ENCODE data around the gene RABL6. TPM values are rescaled to one million over a fixed set of nuclear protein-coding genes. Genes with fewer than 3 reads are reported as not detected.
A peak's percentile ranks its signal among the peaks of the same experiment; 100 is the strongest.
"Not testable (repeated sequence)": the region's sequence is repeated elsewhere in the genome, so short reads cannot be mapped to it uniquely, and the experiment has no call there.

Gene RABL6
- total RNA-seq, 2 donors from 2014 or later, result 126 to 163 TPM

GRCh38 chr9:136802321-136802720, 5.4 kb upstream of the RABL6 start:
- H3K27ac ChIP-seq, result no peak overlapping the region
- no peak overlapping the region for H3K4me3 ChIP-seq
- no peaks in the 10 kb centered on the region for H3K9me3 ChIP-seq
- DNase-seq, result peak; percentile 18
- intact Hi-C loops (cut with DNase I), result no loop called here
- no peaks in the 10 kb centered on the region for H3K27me3 ChIP-seq
- TF ChIP-seq CTCF (IDR thresholded peaks at IDR 0.05), result no peak
- H3K36me3 ChIP-seq, result no peaks in the 10 kb centered on the region
- peaks cover 20% of the 10 kb centered on the region for H3K4me1 ChIP-seq
- H3K9ac ChIP-seq (ENCODE audit: low read depth in 2 of 2, low read length in 2 of 2), result no peak overlapping the region

- peaks cover 20% of the 10 kb centered on the region for H3K4me1 ChIP-seq
- not testable (repeated sequence) for H3K27me3 ChIP-seq, DNase-seq
Measured at GRCh38 chr9:136803009-136803550, 4.7 kb upstream of the RABL6 start.

DNA sequence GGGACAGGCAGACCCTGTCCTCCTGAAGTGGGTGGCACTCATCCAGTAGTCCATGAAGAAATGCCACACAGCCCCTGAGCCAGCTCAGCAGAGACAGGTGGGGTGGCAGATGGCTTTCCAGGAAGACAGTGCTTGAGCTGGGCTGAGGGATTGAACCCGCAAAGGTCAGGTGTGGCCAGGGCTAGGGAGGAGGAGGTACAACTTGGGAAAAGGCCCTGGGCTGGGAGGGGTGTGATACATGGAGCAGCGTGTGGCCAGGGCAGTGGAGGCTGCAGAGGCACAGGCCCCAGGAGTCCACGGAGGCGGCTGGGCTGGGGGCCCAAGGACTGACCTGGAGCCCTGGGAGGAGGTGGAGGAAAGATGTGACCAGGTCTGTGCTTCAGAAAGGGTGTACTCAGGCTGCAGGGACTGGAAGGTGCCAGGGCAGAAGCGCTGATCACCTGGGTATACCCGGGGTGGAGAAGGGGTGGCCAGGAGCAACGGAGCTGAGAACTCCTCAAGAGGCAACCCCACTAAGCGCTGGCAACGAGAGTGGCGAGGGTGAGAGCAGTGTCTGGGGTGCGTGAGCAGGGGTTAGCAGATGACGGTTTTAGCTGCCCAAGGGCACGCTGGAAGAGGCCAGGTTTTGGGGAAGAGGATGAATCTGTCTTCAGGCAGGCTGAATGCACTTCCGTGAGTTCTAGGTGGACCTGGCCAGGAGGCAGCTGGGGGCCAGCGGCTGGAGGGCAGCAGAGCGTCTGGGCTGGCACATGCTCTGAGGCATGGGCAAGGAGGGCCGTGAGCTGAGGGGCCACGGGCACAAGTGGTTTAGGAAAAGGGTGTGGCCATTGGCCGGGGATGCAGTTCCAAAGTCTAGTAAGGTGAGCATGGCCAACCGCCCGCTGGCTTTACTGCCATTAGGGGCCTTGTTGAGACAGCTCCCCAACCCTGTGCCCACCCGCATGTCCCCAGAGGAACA, 3.9 kb upstream of the RABL6 start:
- Histone ChIP-seq H3K27ac (no peak overlapping the region), H3K9me3 (no peaks in the 10 kb centered on the region), H3K27me3 (no peaks in the 10 kb centered on the region), H3K9ac (ENCODE audit: low read depth in 2 of 2, low read length in 2 of 2) (peak overlapping the region in 1 of 2 donors; percentile 27), H3K4me1 (peaks cover 15% of the 10 kb centered on the region), H3K4me3 (no peak overlapping the region), H3K36me3 (no peaks in the 10 kb centered on the region)
- intact Hi-C loops (cut with DNase I), result no loop called here
- DNase-seq, result peak; percentile 17
- TF ChIP-seq CTCF (IDR thresholded peaks at IDR 0.05), result no peak

More at GRCh38 chr9:136803009-136803550, 4.7 kb upstream of the RABL6 start:
- H3K9ac ChIP-seq (ENCODE audit: low read depth in 2 of 2, low read length in 2 of 2); H3K9me3 ChIP-seq; H3K36me3 ChIP-seq; H3K4me3 ChIP-seq; intact Hi-C loops (cut with DNase I); H3K27ac ChIP-seq: not testable (repeated sequence)

DNA sequence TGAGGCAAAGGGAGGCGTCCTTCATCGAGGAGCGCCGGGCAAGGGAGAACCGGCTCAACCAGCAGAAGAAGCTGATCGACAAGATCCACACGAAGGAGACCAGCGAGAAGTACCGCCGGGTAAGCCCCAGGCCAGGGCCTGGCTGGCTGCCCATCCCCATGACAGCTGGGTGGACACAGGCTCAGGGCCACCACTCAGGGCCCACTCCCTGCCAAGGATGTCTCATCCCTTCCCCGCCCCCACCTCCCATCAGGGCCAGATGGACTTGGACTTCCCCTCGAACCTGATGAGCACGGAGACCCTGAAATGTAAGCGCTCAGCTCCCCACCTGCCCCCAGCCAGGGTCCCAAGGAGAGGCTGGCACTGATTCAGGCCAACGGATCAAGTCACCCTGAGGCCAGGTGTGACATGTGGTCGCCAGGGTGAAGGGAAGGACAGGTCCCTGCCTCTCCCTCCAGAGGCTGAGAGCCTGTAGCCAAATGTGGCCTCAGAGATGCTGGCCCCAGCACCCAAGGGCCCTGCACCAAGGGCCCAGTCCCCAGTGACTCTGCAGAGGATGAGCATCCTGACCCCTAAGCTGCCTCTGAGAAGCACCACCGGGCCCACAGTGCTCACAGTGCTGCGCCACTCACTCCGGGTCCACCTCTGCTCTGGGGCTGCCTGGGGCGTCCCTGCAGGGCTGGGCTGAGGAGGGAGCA, 3.1 kb upstream of the RABL6 start:
- no peak overlapping the region for H3K27ac ChIP-seq
- no peak for DNase-seq
- TF ChIP-seq CTCF (IDR thresholded peaks at IDR 0.05), result no peak
- H3K9ac ChIP-seq (ENCODE audit: low read depth in 2 of 2, low read length in 2 of 2), result no peak overlapping the region
- no peaks in the 10 kb centered on the region for H3K27me3 ChIP-seq
- H3K9me3 ChIP-seq, result no peaks in the 10 kb centered on the region
- intact Hi-C loops (cut with DNase I), result no loop called here
- no peak overlapping the region for H3K4me3 ChIP-seq
- H3K4me1 ChIP-seq, result peaks cover 15% of the 10 kb centered on the region
- H3K36me3 ChIP-seq, result no peaks in the 10 kb centered on the region

DNA sequence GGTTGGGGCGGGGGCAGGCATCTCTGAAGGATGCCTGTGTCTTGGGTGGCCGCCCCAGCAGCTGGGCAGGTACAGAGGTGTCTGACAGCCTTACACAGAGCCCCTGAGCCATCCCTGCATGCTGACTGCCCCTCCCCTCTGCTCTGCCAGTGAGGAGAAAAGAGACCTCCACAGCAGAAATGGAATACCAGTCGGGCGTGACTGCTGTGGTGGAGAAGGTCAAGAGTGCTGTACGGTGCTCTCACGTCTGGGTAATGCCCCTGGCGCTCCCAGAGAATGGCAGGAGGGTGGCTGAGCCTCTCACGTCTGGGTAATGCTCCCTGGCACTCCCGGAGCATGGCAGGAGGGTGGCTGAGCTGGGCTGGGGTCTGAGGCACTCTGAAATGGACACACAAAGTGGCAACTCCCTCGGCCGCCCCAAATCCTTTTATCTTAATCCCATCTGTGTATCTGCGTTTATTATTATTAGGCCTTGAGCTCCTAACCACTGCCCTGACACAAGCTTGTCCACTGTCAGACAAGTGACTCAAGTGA, 2.5 kb upstream of the RABL6 start:
- Histone ChIP-seq H3K4me1 (peaks cover 21% of the 10 kb centered on the region), H3K4me3 (no peak overlapping the region), H3K9ac (ENCODE audit: low read depth in 2 of 2, low read length in 2 of 2) (no peak overlapping the region), H3K27ac (no peak overlapping the region), H3K27me3 (no peaks in the 10 kb centered on the region), H3K9me3 (no peaks in the 10 kb centered on the region), H3K36me3 (no peaks in the 10 kb centered on the region)
- DNase-seq, result no peak
- no peak for TF ChIP-seq CTCF (IDR thresholded peaks at IDR 0.05)
- intact Hi-C loops (cut with DNase I), result no loop called here
